ENCODE data around the gene STAT3.
"Not testable (repeated sequence)": the region's sequence is repeated elsewhere in the genome, so short reads cannot be mapped to it uniquely, and the experiment has no call there.

- not testable (repeated sequence) for TF ChIP-seq CTCF (IDR thresholded peaks at IDR 0.05; ENCODE audit: poor library complexity); EZH2 (IDR thresholded peaks at IDR 0.05; ENCODE audit: borderline replicate concordance)
These were observed 12.7 kb upstream of the STAT3 start for GRCh38 chr17:42400844-42401375.

Measured in hepatocyte (in vitro differentiated cells).